ENCODE data around the gene MUCL3.

DNA sequence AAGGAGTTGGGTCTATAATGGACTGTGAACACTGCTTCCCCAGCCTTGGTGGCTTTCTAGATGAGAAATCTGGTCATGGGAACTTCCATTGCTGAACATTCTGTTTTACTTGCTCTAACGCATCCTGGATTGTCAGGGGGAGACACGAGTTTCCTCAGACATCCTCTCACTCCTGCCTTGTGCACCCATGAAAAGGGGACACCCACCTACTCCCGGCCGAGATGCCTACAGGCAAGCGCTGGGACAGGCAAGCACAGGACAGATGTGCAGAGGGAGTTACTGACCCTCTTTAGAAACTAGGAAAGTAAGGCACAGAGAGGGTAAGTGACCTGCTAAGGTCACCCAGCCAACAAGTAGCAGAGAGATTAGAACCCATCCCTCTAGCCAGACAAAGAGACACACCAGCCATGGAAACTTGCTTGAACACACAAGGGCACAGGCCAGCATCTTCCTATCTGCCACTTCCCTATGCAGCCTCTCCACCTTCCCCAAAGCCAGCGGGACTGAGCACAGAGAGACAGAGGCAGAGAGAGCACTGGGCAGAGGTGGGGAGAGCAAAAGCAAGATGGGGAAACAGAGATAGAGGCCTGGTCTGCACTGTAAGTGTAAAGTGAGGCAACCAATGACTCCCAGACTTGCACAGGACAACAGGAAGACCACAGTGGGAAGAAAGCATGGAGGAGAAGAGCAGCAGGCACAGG lies 8.0 kb upstream of the MUCL3 start:
- TF ChIP-seq GATA2 (IDR thresholded peaks at IDR 0.05; ENCODE audit: low read depth, low read length) (no peak), GATA3 (IDR thresholded peaks at IDR 0.05; ENCODE audit: low read depth, low read length) (no peak)
